GM18870 (cell line): ENCODE measurements around the gene TBC1D16.
"Not testable (repeated sequence)": the region's sequence is repeated elsewhere in the genome, so short reads cannot be mapped to it uniquely, and the experiment has no call there.

ENCODE experiments used
- ATAC-seq: cut with Tn5 transposase; IDR thresholded peaks from one replicate; pipeline ENCODE4 v1.9.1; 2021; ENCODE audit warnings: moderate library complexity; ENCODE audit not compliant: unreplicated experiment

Gene TBC1D16

DNA sequence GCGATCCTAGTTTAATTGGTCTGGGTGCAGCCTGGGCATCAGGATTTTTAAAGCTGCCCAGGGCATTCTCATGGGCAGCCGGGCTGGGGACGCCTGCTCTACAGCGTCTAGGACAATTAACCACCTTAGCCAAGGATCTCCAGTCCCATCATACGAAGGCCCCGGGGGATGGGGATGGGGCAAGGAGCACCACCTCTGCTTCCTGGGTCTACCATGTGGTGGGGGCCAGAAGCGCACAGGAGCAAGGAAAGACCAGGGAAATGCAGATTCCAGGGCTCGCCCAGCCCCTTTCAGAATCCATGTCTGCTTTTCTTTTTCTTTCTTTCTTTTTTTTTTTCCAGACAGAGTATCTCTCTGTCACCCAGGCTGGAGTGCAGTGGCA is 29.3 kb downstream of the TBC1D16 start:
- no peak for ATAC-seq

DNA sequence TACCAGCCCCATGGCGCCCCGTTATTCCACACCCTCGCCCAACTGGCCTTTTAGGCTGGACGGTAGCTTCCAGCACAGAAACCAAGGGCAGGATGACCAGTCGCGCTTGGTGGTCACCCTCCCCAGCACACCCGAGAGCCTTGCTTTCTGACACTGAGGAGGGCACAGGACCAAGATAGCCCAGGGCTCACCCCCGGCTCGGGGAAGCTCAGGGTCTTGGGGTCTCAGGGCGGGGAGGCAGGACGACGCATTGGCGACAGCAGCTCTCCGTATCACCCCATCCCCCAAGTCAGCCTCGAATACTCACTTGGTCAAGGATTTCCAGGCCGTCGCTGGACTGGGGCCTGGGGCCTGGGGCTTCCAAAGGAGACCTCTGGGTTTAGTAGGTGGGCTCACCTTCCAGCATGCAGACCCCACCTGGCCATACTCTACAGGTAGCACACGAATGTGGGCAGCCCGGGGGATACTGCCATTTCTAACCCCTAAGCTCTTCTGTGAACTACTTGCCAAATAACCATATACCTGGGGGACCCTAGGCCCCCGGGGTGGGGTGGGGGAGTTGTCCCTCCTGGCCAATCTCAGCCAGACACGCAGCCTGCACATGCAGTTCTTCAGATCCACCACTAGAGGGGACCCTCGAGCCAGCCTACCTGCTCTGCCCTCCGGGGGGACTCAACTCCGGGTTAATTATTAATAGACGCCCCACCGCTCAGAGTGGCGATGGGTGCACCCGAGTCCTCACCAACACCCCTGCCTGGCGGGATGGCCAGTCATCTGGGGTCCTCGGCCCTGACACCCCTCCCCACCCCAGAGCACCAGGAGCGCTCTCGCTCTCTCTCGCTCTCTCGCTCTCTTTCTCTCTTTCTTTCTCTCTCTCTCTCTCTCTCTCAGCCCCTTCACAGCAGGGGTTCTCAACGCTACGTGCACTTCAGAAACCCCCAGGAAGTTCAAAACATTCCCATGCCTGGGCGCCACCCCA is 30.0 kb downstream of the TBC1D16 start:
- no peak for ATAC-seq

DNA sequence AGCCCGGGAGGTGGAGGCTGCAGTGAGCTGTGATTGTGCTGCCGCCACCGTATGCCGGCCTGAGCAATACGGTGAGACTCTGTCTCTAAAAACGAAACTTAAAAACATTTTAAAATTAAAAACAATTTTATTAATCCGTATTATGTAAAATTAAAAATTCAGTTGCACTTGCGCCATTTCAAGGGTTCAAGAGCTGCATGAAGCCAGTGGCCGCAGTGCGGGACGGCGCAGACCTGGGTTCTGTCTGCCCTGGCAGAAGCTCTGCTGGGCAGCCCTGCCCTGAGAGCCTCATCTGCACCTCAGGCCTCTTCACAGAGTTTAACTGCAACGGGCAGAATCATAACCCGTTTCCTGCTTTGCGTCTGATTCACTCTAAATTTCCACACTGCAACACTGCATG is 31.7 kb downstream of the TBC1D16 start:
- ATAC-seq = no peak

DNA sequence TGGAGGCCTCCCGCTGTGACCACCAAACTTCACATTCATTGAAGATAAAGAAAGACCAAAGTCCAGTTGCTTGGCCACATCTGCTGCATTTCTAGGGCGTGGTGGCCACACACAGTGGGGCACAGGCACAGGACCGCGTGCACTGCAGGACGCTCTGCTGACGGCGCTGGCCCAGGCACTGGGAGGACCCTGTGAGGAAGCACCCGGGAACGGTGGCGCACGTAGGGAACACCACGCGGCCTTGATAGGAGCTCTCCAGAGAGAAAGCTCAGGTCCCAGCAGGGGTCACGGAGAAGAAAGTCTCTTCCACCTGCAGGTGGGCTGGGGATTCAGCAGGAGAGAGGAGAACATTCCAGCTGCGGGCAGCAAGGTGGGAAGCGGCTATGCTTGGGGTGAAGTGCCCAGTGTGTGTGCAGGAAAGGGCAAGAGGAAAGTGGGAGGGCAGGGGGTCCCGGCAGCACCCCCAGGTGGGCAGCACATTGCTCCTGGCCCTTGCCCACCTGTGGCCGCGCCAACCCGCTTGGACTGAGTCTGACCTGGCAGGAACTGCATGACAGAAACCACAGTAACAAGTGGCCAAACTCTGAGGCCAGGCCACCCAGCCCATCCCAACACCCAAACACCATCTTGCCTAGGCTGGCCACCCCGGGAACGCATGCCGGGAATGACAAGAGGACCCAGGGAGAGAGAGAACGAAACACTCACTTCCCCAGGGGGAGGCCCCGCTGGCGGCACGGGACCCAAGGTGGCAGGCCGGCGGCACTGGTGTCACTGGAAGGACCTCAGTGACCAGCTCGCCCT is 32.8 kb downstream of the TBC1D16 start:
- no peak for ATAC-seq

DNA sequence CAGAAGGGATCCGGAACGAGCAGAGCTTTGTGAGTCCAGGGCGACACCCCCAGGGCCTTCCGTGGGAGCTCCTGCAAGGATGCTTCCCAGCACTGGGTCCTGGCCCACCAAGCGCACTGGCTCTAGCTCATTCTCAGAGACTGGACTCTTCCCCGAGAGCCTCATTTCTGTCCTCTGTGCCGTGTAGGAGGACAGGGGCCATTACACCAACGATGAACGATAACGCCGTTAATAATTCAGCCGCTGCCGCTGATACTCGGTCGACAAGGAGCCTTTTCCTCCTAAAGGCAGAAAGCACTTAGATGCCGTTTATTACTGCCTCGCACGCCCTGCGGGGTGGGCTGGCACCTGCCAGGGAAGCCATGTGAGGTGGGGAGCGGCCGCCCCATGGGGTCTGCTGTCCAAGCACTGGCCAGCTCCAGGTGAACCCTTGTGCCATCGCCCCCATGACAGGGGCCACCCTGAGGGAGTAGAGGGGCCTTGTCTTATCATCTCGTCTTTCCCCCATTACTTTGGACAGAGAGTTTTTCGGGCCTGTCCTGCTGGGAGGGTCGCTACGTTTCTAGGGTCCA is 33.5 kb downstream of the TBC1D16 start:
- no peak for ATAC-seq

DNA sequence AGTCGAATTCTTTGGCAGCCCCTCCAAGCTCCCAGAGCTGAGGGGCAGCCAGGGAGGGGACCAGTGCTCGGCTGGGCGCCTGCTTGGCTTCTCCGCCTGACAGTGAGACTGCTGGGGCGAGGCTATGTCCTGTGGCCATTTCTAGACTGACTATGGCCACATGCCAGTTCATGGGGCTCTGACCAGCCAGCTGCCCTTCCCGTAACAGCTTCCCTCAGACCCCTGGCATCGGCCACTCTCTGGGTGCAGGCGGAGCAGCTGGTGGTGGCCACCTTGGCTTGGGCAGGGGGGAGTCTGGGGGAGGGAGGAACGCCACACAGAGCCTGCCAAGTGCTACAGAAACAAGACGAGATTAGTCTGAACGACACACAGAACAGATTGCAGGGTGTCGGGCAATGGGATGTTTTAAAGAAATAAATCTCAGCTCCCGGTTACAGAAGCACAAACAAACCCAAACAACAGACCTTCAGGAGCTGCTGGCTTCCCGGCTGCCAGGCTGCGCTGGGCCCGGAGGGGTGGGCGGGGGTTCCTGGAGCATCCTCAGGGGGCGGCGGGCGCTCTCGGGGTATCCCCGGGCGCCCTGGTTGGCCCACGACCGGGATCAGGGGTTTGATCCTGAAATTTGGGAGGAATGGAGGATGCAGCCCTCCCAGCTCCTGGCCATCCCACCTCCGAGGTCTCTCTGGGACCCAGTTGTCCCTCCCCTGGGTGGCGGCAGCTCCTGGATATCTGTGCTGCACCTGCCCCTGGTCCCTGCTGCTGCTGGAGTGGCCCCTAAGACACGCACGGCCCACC is 34.5 kb downstream of the TBC1D16 start:
- ATAC-seq = no peak

DNA sequence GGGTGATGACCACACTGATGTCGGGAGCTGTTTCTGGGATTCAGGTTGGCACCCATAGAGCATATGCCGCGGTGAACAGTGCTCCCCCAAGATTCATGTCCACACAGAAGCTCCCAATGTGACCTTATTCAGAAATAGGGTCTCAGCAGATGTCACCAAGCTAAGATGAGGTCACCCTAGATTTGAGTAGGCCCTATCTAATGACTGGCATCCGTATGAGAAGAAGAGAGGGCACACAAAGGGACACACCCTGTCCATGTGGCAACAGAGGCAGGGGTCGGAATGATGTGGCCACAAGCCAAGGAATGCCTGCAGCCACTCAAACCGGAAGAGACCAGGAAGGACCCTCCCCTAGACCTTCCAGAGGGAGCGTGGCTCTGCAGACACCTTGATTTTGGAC is 35.5 kb downstream of the TBC1D16 start:
- ATAC-seq = no peak

DNA sequence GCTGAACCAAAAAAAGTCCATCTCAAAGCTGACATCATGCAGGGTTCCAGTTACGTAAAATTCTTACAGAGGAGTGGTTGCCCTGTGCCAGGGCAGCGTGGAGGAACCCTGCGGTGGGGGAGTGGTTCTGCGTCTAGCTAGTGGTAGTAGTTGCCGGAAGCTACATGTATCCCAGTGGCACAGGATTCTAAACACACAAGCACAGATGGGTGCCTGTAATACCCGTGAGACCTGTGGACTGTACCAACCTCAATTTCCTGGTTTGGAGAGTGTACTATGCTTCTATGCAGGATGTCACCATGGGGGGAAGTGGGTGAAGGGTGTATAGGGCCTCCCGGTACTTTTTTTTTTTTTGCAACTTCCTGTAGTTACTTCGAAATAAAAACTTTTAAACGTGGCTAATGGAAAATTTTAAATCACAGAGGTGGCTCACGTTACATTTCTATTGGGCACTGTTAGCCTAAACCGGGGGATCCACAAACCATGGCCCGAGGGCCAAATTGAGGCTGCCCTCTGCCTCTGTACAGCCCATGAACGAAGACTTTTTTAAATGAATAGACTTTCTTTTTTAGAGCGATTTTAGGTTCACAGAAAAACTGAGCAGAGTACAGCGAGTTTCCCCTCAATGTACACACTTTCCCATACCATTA is 38.5 kb downstream of the TBC1D16 start:
- ATAC-seq = no peak

DNA sequence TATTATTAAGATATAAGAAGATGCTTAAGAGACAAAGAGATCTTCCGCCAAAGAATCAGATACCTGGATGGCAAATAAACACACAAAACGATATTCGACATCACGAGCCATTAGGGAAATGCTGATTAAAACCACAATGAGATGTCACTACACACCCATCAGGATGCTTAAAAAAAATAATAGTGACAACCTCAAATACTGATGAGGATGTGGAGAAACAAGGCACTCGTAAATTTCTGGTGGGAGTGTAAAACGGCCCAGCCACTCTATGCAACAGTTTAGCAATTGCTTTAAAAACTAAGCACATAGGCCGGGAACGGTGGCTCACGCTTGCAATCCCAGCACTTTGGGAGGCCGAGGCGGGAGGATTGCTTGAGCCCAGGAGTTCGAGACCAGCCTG is 39.4 kb downstream of the TBC1D16 start:
- no peak for ATAC-seq

DNA sequence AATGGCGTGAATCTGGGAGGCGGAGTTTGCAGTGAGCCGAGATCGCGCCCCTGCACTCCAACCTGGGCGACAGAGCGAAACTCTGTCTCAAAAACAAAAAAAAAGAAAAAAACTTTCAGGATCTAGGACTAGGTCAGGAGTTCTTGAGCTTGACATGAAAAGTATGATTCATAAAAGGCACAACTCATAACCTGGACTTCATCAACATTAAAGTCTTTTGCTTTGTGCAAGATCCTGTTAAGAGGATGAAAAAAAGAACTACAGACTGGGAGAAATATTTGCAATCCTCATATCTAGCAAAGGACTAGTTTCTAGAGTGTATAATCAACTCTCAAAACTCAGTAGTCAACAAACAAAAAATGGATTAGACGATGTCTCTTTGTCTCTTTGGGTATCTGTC is 40.0 kb downstream of the TBC1D16 start:
- no peak for ATAC-seq

DNA sequence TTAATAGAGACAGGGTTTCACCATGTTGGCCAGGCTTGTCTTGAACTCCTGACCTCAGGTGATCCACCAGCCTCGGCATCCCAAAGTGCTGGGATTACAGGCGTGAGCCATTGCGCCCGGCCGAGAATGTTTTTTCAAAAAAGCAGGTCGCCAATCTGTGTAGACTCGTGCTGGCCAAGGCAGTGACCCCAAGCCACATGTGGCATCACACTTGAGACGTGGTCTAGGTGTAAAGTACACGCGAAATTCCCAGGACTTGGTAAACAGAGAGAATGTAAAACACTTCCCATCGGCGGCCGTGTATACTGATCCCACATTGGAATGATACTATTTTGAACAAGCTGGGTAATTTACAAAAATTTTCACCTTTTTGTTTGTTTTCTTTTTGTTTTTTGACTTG is 41.1 kb downstream of the TBC1D16 start:
- ATAC-seq = no peak

DNA sequence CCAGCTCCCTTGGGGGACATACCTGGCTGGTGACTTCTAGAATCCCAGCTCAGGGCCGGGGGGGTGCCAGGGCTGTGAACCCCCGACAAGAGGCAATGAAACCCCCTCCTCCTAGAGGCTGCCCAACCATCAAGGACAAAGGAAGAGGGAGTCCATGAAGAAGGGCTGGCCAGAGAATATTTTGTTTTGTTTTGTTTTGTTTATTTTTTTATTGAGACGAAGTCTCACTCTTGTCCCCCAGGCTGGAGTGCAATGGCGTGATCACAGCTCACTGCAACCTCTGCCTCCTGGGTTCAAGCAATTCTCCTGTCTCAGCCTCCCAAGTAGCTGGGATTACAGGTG is 41.5 kb downstream of the TBC1D16 start:
- not testable (repeated sequence) for ATAC-seq

DNA sequence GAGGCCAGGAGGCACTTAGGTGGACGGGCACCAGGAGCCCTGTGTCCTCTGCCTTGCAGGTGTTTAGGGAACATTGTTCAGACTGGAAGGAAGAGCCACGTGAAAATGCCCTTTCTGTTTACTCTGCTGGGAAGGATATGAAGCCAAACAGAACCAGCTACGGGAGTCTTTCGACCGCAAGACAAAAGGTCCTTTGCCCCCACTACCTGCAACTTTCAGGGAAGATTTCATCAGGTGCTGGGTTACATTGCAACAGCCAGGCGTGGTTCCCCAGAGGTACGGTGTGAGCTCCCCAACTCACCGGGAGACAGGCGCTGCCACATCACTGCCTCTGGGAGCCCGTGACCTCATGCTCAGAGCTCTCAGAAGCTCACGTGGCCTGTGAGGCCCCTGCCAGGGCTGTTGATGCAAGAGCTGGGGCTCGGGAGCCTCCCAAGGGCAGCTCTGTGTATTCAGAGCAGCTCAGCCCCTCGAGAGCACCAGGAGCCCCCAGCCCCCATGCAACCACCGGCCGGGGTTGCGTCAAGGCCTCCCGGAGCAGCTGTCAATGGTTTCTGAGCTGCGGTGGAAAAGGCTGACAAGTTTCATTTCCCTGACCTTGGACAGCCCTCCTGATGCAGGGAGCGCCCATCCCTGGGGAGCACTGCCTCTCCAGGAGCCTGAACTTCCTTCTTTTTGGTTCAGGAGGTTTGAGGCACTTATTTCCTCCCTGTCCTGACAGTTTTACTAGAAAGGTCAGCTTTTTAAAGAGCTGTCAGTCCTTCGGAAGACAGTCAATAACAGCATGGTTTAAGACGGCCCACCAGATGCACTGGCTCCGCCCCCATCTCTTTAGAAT is 42.1 kb downstream of the TBC1D16 start:
- ATAC-seq = no peak

DNA sequence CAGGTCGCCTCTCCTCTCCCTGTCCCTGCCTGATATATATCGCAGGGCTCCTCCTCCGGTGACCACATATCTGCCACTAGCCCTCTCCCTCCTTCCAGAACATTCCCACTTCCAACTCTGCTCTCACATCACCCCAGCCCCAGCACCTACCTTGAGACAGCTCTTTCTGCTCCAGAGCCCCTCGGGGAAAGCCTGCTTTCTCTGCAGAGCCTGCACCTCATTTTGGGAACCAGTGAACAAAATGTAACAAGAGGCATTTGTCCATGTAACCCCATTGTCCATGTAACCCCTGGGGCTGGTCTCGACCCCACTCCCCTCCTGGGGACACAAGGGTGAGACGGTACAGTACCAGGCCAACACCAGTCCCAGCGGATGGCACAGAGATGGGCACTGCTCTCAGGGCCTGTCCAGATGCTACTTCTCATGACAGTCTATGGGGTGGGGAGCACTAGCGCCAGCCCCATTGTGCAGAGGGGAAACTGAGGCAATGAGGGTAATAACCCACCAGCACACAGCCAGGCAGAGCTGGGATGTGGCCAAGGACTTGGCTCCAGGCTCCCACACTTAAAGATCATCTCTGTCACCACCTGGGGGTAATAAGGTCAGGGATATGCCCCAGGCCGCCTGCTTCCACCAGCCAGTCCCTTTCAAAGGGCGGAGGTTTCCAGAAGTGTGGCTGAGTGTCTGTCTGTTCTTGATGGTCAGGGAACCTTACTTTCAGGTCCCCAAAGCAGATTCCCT is 42.9 kb downstream of the TBC1D16 start:
- ATAC-seq = no peak

DNA sequence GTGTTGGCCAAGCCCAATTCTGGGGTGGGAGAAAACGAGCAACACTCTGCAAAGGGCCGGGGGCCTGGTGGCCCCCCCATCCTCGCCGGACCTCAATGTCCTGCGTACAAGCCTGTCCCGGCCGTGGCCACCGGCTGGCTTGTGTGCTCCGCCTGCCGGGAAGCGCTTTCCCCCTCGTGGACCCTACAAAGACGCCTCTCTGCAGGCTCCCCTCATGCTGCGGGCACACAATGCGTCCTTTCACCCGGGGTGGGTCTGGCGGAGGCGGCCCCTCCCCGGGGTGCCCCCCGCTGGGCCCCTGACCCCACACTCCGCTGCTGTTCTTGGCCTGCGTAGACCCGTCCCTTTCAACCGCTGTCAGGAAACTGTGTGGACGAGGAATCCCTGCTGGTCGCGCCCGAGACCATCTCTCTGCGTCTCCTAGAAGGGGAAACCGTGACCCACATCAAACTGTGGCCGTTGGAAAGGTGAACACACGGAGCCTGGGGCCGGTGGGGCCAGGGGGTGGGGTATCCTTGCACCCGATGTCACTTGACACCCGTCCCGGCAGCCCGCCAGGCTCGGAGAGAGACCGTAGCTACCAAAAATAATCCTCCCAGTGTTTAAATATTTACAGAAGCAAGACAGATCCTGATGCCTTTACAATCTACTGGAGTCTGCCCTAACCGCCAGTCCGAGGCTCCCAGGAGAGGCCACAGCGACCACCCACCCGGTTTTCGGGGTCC is 43.6 kb downstream of the TBC1D16 start:
- ATAC-seq = no peak

DNA sequence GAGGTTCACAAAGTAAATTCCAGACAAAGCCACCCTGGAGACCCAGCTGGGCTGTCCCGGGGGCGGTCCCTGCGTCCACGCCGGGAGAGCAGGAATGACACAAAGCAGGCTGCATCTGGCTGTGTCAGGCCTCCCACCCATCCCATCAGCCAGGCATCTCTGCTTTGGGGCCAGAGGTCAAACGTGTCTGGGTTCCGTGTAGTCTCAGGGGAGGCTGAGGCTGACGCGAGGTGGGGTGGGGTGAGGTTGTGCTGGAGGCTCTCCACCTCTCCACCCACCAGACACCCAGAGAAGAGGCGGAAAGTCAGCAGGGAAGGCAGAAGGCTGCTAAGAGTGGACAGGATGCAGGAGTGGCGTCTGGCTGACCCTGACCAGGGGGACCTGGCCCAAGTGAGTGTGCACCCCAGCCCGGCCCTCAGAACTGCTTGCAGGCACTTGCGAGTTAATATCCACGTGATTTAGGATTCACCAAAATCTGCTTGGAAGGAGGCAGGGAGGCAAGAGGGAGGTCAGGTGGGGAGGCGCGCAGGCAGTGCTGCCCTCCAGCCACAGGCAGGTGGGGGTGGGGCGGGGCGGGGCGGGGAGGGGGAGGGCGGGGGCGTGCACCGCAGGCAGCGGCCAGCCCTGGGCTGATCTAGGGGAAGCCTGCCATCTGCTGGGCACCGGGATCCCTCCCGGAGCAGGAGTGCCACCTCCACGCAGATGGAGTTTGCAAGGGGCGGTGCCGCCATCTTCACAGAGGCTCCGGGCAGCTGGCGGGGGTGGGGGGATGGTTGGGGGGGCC is 44.3 kb downstream of the TBC1D16 start:
- ATAC-seq = no peak

DNA sequence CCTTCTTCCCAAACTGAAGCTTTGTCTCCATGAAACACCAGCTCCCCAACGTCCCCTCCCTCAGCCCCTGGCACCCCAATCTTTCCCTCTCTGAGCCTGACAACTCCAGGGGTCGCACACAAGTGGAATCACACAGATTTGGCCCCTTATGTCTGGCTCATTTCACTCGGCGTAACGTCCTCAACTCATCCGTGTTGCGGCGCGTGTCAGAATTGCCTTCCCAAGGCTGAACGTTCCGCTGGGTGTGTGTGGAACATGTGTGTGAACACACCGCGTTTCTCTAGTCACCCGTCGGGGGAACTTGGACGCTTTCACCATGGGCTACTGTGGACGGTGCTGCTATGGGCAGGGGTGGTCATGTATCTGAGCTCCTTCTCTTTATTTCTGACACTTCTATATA is 45.0 kb downstream of the TBC1D16 start:
- ATAC-seq = no peak
